Measurements from ENCODE around the gene CRYL1. TPM values are rescaled to one million over a fixed set of nuclear protein-coding genes. Genes with fewer than 3 reads are reported as not detected.

Gene CRYL1
- total RNA-seq, 1 donor from 2014 or later: 35.4 TPM

DNA sequence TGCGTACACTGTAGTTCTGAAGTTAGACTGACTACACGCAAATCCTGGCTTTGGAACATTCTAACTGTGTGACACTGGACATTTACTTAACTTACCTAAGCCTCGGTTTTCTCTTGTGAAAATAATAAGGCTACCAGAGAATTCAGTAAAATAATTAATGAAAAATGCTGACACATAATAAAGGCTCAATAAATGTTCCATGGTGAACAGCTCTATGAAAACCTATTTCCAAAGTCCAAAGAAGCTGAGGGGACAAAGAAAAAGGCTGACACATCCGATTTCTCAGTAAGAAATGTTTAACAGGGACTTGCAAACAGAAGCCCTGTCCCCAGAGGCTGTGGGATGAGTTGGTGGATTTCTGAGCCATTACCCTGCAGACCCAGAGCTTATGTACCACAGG is 153.8 kb downstream of the CRYL1 start:
- H3K9me3 ChIP-seq: no peaks in the 10 kb centered on the region
- no peak overlapping the region for H3K4me3 ChIP-seq
- intact Hi-C loops (cut with DNase I): no loop called here
- no peaks in the 10 kb centered on the region for H3K36me3 ChIP-seq
- no peak for DNase-seq (ENCODE audit: extremely low spot score in 2 of 2)
- no peak overlapping the region for H3K27ac ChIP-seq
- TF ChIP-seq POLR2A (IDR thresholded peaks at IDR 0.05) (no peak), POLR2AphosphoS5 (IDR thresholded peaks at IDR 0.05; ENCODE audit: insufficient read depth in 1 of 2, low read depth in 1 of 2) (no peak)
- TF ChIP-seq, protein P1, sequence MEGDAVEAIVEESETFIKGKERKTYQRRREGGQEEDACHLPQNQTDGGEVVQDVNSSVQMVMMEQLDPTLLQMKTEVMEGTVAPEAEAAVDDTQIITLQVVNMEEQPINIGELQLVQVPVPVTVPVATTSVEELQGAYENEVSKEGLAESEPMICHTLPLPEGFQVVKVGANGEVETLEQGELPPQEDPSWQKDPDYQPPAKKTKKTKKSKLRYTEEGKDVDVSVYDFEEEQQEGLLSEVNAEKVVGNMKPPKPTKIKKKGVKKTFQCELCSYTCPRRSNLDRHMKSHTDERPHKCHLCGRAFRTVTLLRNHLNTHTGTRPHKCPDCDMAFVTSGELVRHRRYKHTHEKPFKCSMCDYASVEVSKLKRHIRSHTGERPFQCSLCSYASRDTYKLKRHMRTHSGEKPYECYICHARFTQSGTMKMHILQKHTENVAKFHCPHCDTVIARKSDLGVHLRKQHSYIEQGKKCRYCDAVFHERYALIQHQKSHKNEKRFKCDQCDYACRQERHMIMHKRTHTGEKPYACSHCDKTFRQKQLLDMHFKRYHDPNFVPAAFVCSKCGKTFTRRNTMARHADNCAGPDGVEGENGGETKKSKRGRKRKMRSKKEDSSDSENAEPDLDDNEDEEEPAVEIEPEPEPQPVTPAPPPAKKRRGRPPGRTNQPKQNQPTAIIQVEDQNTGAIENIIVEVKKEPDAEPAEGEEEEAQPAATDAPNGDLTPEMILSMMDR (IDR thresholded peaks at IDR 0.05): no peak
- H3K4me1 ChIP-seq: no peaks in the 10 kb centered on the region
- H3K27me3 ChIP-seq: no peaks in the 10 kb centered on the region

DNA sequence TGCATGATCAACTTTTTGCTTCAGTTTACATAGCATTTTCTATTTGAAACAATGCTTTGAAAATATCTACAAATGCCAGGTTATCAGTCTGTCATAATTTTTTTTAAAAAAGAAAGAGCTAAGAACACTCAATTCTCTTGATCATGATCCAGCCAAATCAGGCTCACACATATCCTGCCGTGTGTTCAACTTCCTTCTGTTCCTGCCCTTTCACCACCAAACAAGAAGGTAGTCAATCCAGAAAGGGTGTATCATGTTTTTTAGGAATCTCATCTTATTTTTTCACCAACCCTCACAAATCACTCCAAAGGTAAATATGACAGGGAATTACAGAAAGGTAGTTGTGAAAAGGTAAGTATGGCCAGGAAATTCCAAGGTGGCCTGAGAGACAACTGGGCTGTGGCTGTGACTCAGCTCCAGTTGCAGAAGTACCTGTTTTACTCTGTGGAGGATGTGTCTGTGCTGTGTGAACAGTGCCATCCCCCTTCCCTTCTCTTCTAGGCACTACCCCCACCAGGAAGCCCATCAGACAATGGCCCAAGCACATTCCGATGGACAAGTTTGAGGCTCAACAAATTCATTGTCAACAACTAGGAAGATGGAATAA is 154.7 kb downstream of the CRYL1 start:
- intact Hi-C loops (cut with DNase I): no loop called here
- no peak overlapping the region for H3K27ac ChIP-seq
- DNase-seq (ENCODE audit: extremely low spot score in 2 of 2): no peak
- H3K4me1 ChIP-seq: no peaks in the 10 kb centered on the region
- no peaks in the 10 kb centered on the region for H3K27me3 ChIP-seq
- H3K9me3 ChIP-seq: no peaks in the 10 kb centered on the region
- no peaks in the 10 kb centered on the region for H3K36me3 ChIP-seq
- H3K4me3 ChIP-seq: no peak overlapping the region
- TF ChIP-seq, protein P1 (IDR thresholded peaks at IDR 0.05): no peak
- TF ChIP-seq POLR2AphosphoS5 (IDR thresholded peaks at IDR 0.05; ENCODE audit: insufficient read depth in 1 of 2, low read depth in 1 of 2): no peak
- no peak for TF ChIP-seq POLR2A (IDR thresholded peaks at IDR 0.05)

DNA sequence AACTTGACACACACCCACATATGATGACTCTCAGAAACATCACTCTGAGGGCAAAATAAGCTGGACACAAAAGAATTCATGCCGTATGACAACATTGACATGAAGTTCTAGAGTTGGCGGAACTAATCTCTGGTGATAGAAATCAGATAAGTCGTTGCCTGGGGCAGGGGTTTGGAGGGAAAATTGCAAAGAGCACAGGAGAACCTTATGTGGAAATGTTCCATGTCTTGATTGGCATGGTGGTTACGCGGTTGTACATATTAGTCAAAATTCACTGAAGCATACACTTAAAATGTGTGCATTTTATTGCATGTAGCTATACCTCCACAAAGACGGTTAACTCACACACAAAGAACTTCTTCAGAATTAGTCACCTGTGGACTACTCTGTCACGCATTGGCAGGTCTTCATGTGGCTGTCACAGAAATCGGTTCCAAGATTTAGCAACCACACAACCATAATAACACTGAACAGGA is 155.7 kb downstream of the CRYL1 start:
- H3K27ac ChIP-seq: no peak overlapping the region
- no peak for DNase-seq (ENCODE audit: extremely low spot score in 2 of 2)
- H3K36me3 ChIP-seq: no peaks in the 10 kb centered on the region
- TF ChIP-seq POLR2AphosphoS5 (IDR thresholded peaks at IDR 0.05; ENCODE audit: insufficient read depth in 1 of 2, low read depth in 1 of 2): peak in 1 of 2 donors; percentile 58
- TF ChIP-seq, protein P1 (IDR thresholded peaks at IDR 0.05): no peak
- intact Hi-C loops (cut with DNase I): no loop called here
- H3K27me3 ChIP-seq: no peaks in the 10 kb centered on the region
- no peaks in the 10 kb centered on the region for H3K4me1 ChIP-seq
- no peak overlapping the region for H3K4me3 ChIP-seq
- no peaks in the 10 kb centered on the region for H3K9me3 ChIP-seq

DNA sequence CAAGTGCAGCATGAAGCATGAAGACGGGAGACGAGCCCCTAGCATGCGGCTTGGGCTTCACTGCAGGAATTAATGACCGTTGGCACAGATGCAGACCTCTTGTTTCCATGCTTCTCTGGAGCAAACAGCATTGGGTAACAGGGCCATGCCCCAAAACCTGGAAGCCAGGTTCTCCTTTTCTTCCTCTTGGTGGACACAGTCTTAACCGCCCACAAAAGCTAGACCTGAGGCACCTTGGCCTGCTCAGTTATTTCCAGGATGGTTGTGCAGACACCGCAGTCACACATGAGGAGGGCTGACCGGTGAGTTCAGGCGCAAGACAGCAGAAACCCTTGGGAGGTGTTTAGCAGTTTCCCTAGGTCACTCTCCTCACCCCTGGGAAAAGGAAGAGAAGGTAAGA is 159.6 kb downstream of the CRYL1 start:
- Histone ChIP-seq H3K36me3 (no peaks in the 10 kb centered on the region), H3K27ac (no peak overlapping the region), H3K4me3 (no peak overlapping the region), H3K4me1 (no peaks in the 10 kb centered on the region), H3K9me3 (no peaks in the 10 kb centered on the region), H3K27me3 (no peaks in the 10 kb centered on the region)
- peak in 1 of 2 donors; percentile 67 for DNase-seq (ENCODE audit: extremely low spot score in 2 of 2)
- TF ChIP-seq, protein P1 (IDR thresholded peaks at IDR 0.05): no peak
- TF ChIP-seq POLR2AphosphoS5 (IDR thresholded peaks at IDR 0.05; ENCODE audit: insufficient read depth in 1 of 2, low read depth in 1 of 2) (no peak), POLR2A (IDR thresholded peaks at IDR 0.05) (no peak)
- intact Hi-C loops (cut with DNase I): no loop called here

DNA sequence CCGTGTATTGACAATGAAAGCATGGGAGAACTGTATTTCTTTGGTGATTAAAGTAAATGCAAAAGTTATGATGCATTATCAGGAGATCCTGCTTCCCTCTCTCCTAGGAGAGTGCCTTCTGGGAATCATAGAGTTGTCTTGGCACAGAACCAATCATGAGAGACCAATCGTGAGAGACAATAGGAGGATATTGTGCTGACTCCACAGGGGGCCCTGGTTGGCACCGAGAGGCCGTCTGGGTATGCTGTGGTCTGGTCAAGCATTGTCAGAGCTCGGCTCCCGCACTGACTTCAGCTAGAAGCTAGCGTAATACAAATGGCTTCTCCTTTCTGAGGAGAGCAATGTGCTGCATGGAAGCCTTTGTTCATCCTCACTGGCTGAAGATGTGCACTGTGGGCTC is 162.1 kb downstream of the CRYL1 start:
- TF ChIP-seq, protein P1 (IDR thresholded peaks at IDR 0.05): no peak
- TF ChIP-seq POLR2AphosphoS5 (IDR thresholded peaks at IDR 0.05; ENCODE audit: insufficient read depth in 1 of 2, low read depth in 1 of 2) (no peak), POLR2A (IDR thresholded peaks at IDR 0.05) (no peak)
- Histone ChIP-seq H3K4me3 (no peak overlapping the region), H3K9me3 (no peaks in the 10 kb centered on the region), H3K27me3 (no peaks in the 10 kb centered on the region), H3K27ac (no peak overlapping the region), H3K4me1 (no peaks in the 10 kb centered on the region), H3K36me3 (no peaks in the 10 kb centered on the region)
- DNase-seq (ENCODE audit: extremely low spot score in 2 of 2): no peak
- intact Hi-C loops (cut with DNase I): no loop called here

Measured in vagina (tissue), 2 donors.